Memory B cell (primary cell): ENCODE measurements around the gene AIFM2.
"Not testable (repeated sequence)": the region's sequence is repeated elsewhere in the genome, so short reads cannot be mapped to it uniquely, and the experiment has no call there.

Source experiments
- ATAC-seq: fragments of 150-1000 bp; cut with Tn5 transposase; 2 replicates; pipeline ENCODE4 v1.10.0; 2021; ENCODE audit warnings: low read depth, mild to moderate bottlenecking, moderate library complexity
- DNase-seq, 2 donors: peaks; one replicate each; pipeline ENCODE4 v3.0.0; 2022; ENCODE audit warnings: low spot score in 2 of 2
- H3K27ac Mint-ChIP-seq: one replicate; pipeline ENCODE4 v1.8.0; 2022; ENCODE audit warnings: mild to moderate bottlenecking, moderate library complexity, mixed read lengths
- H3K27me3 Mint-ChIP-seq: one replicate; pipeline ENCODE4 v1.8.0; 2022; ENCODE audit warnings: mixed read lengths
- H3K36me3 Mint-ChIP-seq: one replicate; pipeline ENCODE4 v1.8.0; 2022; ENCODE audit warnings: mild to moderate bottlenecking, mixed read lengths
- H3K4me1 Mint-ChIP-seq: one replicate; pipeline ENCODE4 v1.8.0; 2022; ENCODE audit warnings: mixed read lengths
- H3K4me3 Mint-ChIP-seq: one replicate; pipeline ENCODE4 v1.8.0; 2022; ENCODE audit warnings: mild to moderate bottlenecking, moderate library complexity, mixed read lengths
- H3K9me3 Mint-ChIP-seq: one replicate; pipeline ENCODE4 v1.8.0; 2022; ENCODE audit warnings: mixed read lengths

AIFM2 gene

GRCh38 chr10:70162151-70162891 lies 29.7 kb upstream of the AIFM2 start:
- ATAC-seq (no peak), DNase-seq (no peak)
- Mint-ChIP-seq H3K4me1 (peaks cover 31% of the 10 kb centered on the region), H3K4me3 (no peak overlapping the region), H3K9me3 (no peaks in the 10 kb centered on the region), H3K36me3 (peaks cover 23% of the 10 kb centered on the region), H3K27ac (peak overlapping the region; percentile 72), H3K27me3 (no peaks in the 10 kb centered on the region)

GRCh38 chr10:70160798-70161197 lies 28.2 kb upstream of the AIFM2 start:
- DNase-seq (no peak), ATAC-seq (no peak)
- Mint-ChIP-seq H3K36me3 (peaks cover 30% of the 10 kb centered on the region), H3K27ac (no peak overlapping the region), H3K27me3 (no peaks in the 10 kb centered on the region), H3K4me3 (no peak overlapping the region), H3K4me1 (peaks cover 25% of the 10 kb centered on the region), H3K9me3 (no peaks in the 10 kb centered on the region)

- not testable (repeated sequence) for ATAC-seq, DNase-seq, H3K9me3 Mint-ChIP-seq, H3K27ac Mint-ChIP-seq, H3K4me3 Mint-ChIP-seq, H3K27me3 Mint-ChIP-seq
- Mint-ChIP-seq H3K4me1 (peaks cover 24% of the 10 kb centered on the region), H3K36me3 (peaks cover 37% of the 10 kb centered on the region)
Observed at GRCh38 chr10:70159366-70159765, 26.7 kb upstream of the AIFM2 start.

GRCh38 chr10:70158113-70158512 lies 25.5 kb upstream of the AIFM2 start:
- Mint-ChIP-seq H3K27me3 (no peaks in the 10 kb centered on the region), H3K27ac (no peak overlapping the region), H3K4me3 (no peak overlapping the region), H3K9me3 (no peaks in the 10 kb centered on the region), H3K4me1 (peaks cover 13% of the 10 kb centered on the region), H3K36me3 (peaks cover 37% of the 10 kb centered on the region)
- no peak for DNase-seq
- no peak for ATAC-seq

GRCh38 chr10:70155255-70155838 lies 22.7 kb upstream of the AIFM2 start:
- DNase-seq: no peak
- Mint-ChIP-seq H3K4me1 (peaks cover 4% of the 10 kb centered on the region), H3K27me3 (no peaks in the 10 kb centered on the region), H3K4me3 (no peak overlapping the region), H3K9me3 (no peaks in the 10 kb centered on the region), H3K27ac (no peak overlapping the region), H3K36me3 (peaks cover 43% of the 10 kb centered on the region)
- no peak for ATAC-seq

GRCh38 chr10:70148516-70148915 lies 15.9 kb upstream of the AIFM2 start:
- Mint-ChIP-seq H3K27me3 (no peaks in the 10 kb centered on the region), H3K9me3 (no peaks in the 10 kb centered on the region), H3K27ac (no peak overlapping the region), H3K36me3 (peaks cover 16% of the 10 kb centered on the region), H3K4me3 (no peak overlapping the region), H3K4me1 (peaks cover 13% of the 10 kb centered on the region)
- no peak for ATAC-seq
- no peak for DNase-seq

GRCh38 chr10:70147259-70147625 lies 14.6 kb upstream of the AIFM2 start:
- H3K9me3 Mint-ChIP-seq: no peaks in the 10 kb centered on the region
- H3K4me3 Mint-ChIP-seq: peak overlapping the region; percentile 83
- no peak for ATAC-seq
- peaks cover 22% of the 10 kb centered on the region for H3K4me1 Mint-ChIP-seq
- H3K27ac Mint-ChIP-seq: peak overlapping the region; percentile 88
- peaks cover 10% of the 10 kb centered on the region for H3K36me3 Mint-ChIP-seq
- H3K27me3 Mint-ChIP-seq: no peaks in the 10 kb centered on the region
- DNase-seq: no peak

- peak within 1 kb of the TSS; percentile 83 for H3K4me3 Mint-ChIP-seq
- no peaks in the 10 kb centered on the region for H3K27me3 Mint-ChIP-seq
- peaks cover 7% of the 10 kb centered on the region for H3K36me3 Mint-ChIP-seq
- peak; percentile 87 to 90 for DNase-seq
- H3K9me3 Mint-ChIP-seq: no peaks in the 10 kb centered on the region
- peak; percentile 78 for ATAC-seq
- H3K4me1 Mint-ChIP-seq: peaks cover 22% of the 10 kb centered on the region
- peak within 1 kb of the TSS; percentile 88 for H3K27ac Mint-ChIP-seq
Observed at GRCh38 chr10:70146489-70147258, 14.0 kb upstream of the AIFM2 start, which contains the start of gene TYSND1. TSS of gene TYSND1 (minus strand) at chr10:70146700. CDS start at chr10:70146586, 114 bp downstream.

GRCh38 chr10:70145666-70146488 lies 13.3 kb upstream of the AIFM2 start:
- Mint-ChIP-seq H3K9me3 (no peaks in the 10 kb centered on the region), H3K27ac (peak overlapping the region; percentile 88), H3K36me3 (peaks cover 7% of the 10 kb centered on the region), H3K27me3 (no peaks in the 10 kb centered on the region), H3K4me1 (peaks cover 22% of the 10 kb centered on the region), H3K4me3 (peak overlapping the region; percentile 83)
- ATAC-seq: peak; percentile 69
- peak; percentile 62 to 71 for DNase-seq

GRCh38 chr10:70145166-70145665 lies 12.6 kb upstream of the AIFM2 start:
- ATAC-seq (peak; percentile 6), DNase-seq (no peak)
- H3K36me3 Mint-ChIP-seq: peaks cover 5% of the 10 kb centered on the region

GRCh38 chr10:70144372-70145110 lies 11.9 kb upstream of the AIFM2 start:
- H3K9me3 Mint-ChIP-seq: no peaks in the 10 kb centered on the region
- peak overlapping the region; percentile 88 for H3K27ac Mint-ChIP-seq
- H3K4me3 Mint-ChIP-seq: peak overlapping the region; percentile 83
- H3K36me3 Mint-ChIP-seq: peaks cover 7% of the 10 kb centered on the region
- H3K4me1 Mint-ChIP-seq: peaks cover 22% of the 10 kb centered on the region
- DNase-seq: no peak
- no peak for ATAC-seq
- H3K27me3 Mint-ChIP-seq: no peaks in the 10 kb centered on the region

More at GRCh38 chr10:70145166-70145665, 12.6 kb upstream of the AIFM2 start:
- Mint-ChIP-seq H3K9me3 (no peaks in the 10 kb centered on the region), H3K4me3 (peak overlapping the region; percentile 83), H3K27ac (peak overlapping the region; percentile 88), H3K27me3 (no peaks in the 10 kb centered on the region), H3K4me1 (peaks cover 22% of the 10 kb centered on the region)

- ATAC-seq (no peak), DNase-seq (no peak)
- H3K9me3 Mint-ChIP-seq: no peaks in the 10 kb centered on the region
- no peaks in the 10 kb centered on the region for H3K27me3 Mint-ChIP-seq
- H3K4me1 Mint-ChIP-seq: peaks cover 22% of the 10 kb centered on the region
- peaks cover 9% of the 10 kb centered on the region for H3K36me3 Mint-ChIP-seq
- H3K4me3 Mint-ChIP-seq: no peak overlapping the region
- H3K27ac Mint-ChIP-seq: no peak overlapping the region
Observed at GRCh38 chr10:70142555-70142954, 9.9 kb upstream of the AIFM2 start.

GRCh38 chr10:70140297-70140696 lies 7.7 kb upstream of the AIFM2 start:
- Mint-ChIP-seq H3K4me1 (peaks cover 22% of the 10 kb centered on the region), H3K9me3 (no peaks in the 10 kb centered on the region), H3K36me3 (peaks cover 13% of the 10 kb centered on the region), H3K27me3 (no peaks in the 10 kb centered on the region), H3K4me3 (no peak overlapping the region), H3K27ac (no peak overlapping the region)
- no peak for DNase-seq
- no peak for ATAC-seq
